ENCODE data around the gene HTRA3. TPM values are rescaled to one million over a fixed set of nuclear protein-coding genes. Genes with fewer than 3 reads are reported as not detected.

Gene HTRA3
- total and polyA plus RNA-seq, 2 experiments from 2014 or later = 19.4 to 34.9 TPM

DNA sequence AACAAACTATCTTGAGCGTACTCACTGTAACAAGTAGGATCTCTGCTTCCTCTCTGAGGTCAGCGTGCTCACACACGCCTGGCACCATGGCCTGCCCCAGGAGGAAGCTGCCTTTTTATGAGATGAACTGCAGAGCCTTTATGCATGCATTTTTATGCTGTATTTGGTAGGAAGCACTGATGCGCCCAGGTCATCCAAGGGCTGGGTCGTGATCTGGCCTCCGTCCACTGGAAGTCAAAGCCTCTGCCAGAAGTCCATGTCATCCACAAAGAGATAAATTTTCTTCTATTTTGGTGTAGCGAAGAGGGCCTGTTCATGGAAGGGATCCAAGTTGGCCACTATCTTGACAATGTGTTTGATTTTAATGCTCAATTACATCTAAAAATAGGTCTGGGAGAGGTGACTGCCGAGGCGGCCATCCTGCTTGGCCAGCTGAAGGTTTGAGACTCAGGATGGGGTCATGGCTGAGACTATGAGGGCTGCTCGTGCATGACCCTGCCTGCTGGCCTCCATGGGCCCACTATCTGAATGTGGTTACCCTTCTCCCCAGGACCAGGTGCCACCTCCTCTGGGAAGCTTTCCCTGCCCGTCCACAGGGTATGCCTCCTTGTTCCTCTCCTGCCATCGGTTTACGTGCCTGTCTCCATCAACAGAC lies 50.3 kb downstream of the HTRA3 start:
- Histone ChIP-seq H3K79me2 (no peaks in the 10 kb centered on the region), H3K4me3 (no peak overlapping the region), H3K9me2 (replicated peaks; ENCODE audit: insufficient read depth) (no peaks in the 10 kb centered on the region), H3K9me3 (ENCODE audit: low read depth) (no peaks in the 10 kb centered on the region), H3K27me3 (no peaks in the 10 kb centered on the region), H3K4me2 (no peak overlapping the region), H4K20me1 (ENCODE audit: insufficient read depth, poor library complexity, severe bottlenecking) (no peaks in the 10 kb centered on the region), H3K36me3 (replicated peaks; ENCODE audit: insufficient read depth, low read depth) (no peaks in the 10 kb centered on the region), H3K4me1 (ENCODE audit: insufficient read depth) (peaks cover 18% of the 10 kb centered on the region), H3K27ac (no peak overlapping the region), H2AFZ (no peak overlapping the region)
- no peak for DNase-seq (ENCODE audit: low spot score)
- WGBS (ENCODE audit: low lambda C conversion rate, missing lambda C conversion rate) = 82% methylated on average over 13 of the region's 13 CpGs
- TF ChIP-seq EZH2phosphoT487 (IDR thresholded peaks at IDR 0.05; ENCODE audit: low read depth, severe bottlenecking, unreplicated experiment) = no peak
- TF ChIP-seq, protein P1, sequence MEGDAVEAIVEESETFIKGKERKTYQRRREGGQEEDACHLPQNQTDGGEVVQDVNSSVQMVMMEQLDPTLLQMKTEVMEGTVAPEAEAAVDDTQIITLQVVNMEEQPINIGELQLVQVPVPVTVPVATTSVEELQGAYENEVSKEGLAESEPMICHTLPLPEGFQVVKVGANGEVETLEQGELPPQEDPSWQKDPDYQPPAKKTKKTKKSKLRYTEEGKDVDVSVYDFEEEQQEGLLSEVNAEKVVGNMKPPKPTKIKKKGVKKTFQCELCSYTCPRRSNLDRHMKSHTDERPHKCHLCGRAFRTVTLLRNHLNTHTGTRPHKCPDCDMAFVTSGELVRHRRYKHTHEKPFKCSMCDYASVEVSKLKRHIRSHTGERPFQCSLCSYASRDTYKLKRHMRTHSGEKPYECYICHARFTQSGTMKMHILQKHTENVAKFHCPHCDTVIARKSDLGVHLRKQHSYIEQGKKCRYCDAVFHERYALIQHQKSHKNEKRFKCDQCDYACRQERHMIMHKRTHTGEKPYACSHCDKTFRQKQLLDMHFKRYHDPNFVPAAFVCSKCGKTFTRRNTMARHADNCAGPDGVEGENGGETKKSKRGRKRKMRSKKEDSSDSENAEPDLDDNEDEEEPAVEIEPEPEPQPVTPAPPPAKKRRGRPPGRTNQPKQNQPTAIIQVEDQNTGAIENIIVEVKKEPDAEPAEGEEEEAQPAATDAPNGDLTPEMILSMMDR (IDR thresholded peaks at IDR 0.05; ENCODE audit: poor library complexity) = no peak
- TF ChIP-seq EZH2 (IDR thresholded peaks at IDR 0.05; ENCODE audit: borderline replicate concordance) = no peak

GRCh38 chr4:8320386-8320750 lies 50.8 kb downstream of the HTRA3 start:
- Histone ChIP-seq H2AFZ (no peak overlapping the region), H3K9me3 (ENCODE audit: low read depth) (no peaks in the 10 kb centered on the region), H3K79me2 (no peaks in the 10 kb centered on the region), H3K4me1 (ENCODE audit: insufficient read depth) (peaks cover 14% of the 10 kb centered on the region), H3K4me2 (no peak overlapping the region), H3K27ac (no peak overlapping the region), H3K27me3 (no peaks in the 10 kb centered on the region), H3K9me2 (replicated peaks; ENCODE audit: insufficient read depth) (no peaks in the 10 kb centered on the region), H3K36me3 (replicated peaks; ENCODE audit: insufficient read depth, low read depth) (no peaks in the 10 kb centered on the region), H3K4me3 (no peak overlapping the region), H4K20me1 (ENCODE audit: insufficient read depth, poor library complexity, severe bottlenecking) (no peaks in the 10 kb centered on the region)
- WGBS (ENCODE audit: low lambda C conversion rate, missing lambda C conversion rate) = 85% methylated on average over 2 of the region's 2 CpGs
- no peak for DNase-seq (ENCODE audit: low spot score)
- TF ChIP-seq, protein P1 (IDR thresholded peaks at IDR 0.05; ENCODE audit: poor library complexity) = peak; percentile 16
- TF ChIP-seq EZH2phosphoT487 (IDR thresholded peaks at IDR 0.05; ENCODE audit: low read depth, severe bottlenecking, unreplicated experiment) (no peak), EZH2 (IDR thresholded peaks at IDR 0.05; ENCODE audit: borderline replicate concordance) (no peak)

GRCh38 chr4:8321220-8321619 lies 51.7 kb downstream of the HTRA3 start:
- 93% methylated on average over 2 of the region's 2 CpGs for WGBS (ENCODE audit: low lambda C conversion rate, missing lambda C conversion rate)
- TF ChIP-seq EZH2 (IDR thresholded peaks at IDR 0.05; ENCODE audit: borderline replicate concordance) = no peak
- no peak for TF ChIP-seq EZH2phosphoT487 (IDR thresholded peaks at IDR 0.05; ENCODE audit: low read depth, severe bottlenecking, unreplicated experiment)
- TF ChIP-seq, protein P1 (IDR thresholded peaks at IDR 0.05; ENCODE audit: poor library complexity) = no peak
- Histone ChIP-seq H3K79me2 (no peaks in the 10 kb centered on the region), H3K9me3 (ENCODE audit: low read depth) (no peaks in the 10 kb centered on the region), H3K4me1 (ENCODE audit: insufficient read depth) (peaks cover 6% of the 10 kb centered on the region), H3K36me3 (replicated peaks; ENCODE audit: insufficient read depth, low read depth) (no peaks in the 10 kb centered on the region), H3K4me3 (no peak overlapping the region), H2AFZ (no peak overlapping the region), H3K4me2 (no peak overlapping the region), H4K20me1 (ENCODE audit: insufficient read depth, poor library complexity, severe bottlenecking) (no peaks in the 10 kb centered on the region), H3K27me3 (no peaks in the 10 kb centered on the region), H3K9me2 (replicated peaks; ENCODE audit: insufficient read depth) (no peaks in the 10 kb centered on the region), H3K27ac (no peak overlapping the region)
- DNase-seq (ENCODE audit: low spot score) = no peak

All from hepatocyte (in vitro differentiated cells).